Activated CD4-positive, alpha-beta T cell treated with anti-CD3 and anti-CD28 coated beads for 36 hours (primary cell): ENCODE data around the gene TNRC6B. TPM values are rescaled to one million over a fixed set of nuclear protein-coding genes. Genes with fewer than 3 reads are reported as not detected.

Source experiments
- ATAC-seq: fragments of 200-7000 bp; cut with Tn5 transposase; one replicate; pipeline ENCODE4 v1.10.0; 2021; ENCODE audit warnings: mild to moderate bottlenecking, moderate library complexity
- CTCF ChIA-PET: fragments of 350-600 bp; sonication (Branson Sonifier 250); formaldehyde crosslinking; loops from one replicate; lab custom pipeline; 2021; ENCODE audit warnings: antibody characterized with exemption; lab: Charles Lee
- POLR2A ChIA-PET: fragments of 350-600 bp; sonication (Branson Sonifier 250); formaldehyde crosslinking; loops from one replicate; lab custom pipeline; 2021; ENCODE audit warnings: antibody characterized with exemption, inconsistent platforms; lab: Charles Lee
- DNase-seq: peaks from one replicate; pipeline ENCODE4 v3.0.0-alpha.2; 2020
- H3K27ac Mint-ChIP-seq: one replicate; pipeline ENCODE4 v1.8.0; 2021; ENCODE audit warnings: mixed read lengths
- H3K27me3 Mint-ChIP-seq: one replicate; pipeline ENCODE4 v1.8.0; 2021; ENCODE audit warnings: mixed read lengths
- H3K36me3 Mint-ChIP-seq: one replicate; pipeline ENCODE4 v1.8.0; 2021; ENCODE audit warnings: low read depth, mixed read lengths
- H3K4me1 Mint-ChIP-seq: one replicate; pipeline ENCODE4 v1.8.0; 2021; ENCODE audit warnings: mixed read lengths
- H3K4me3 Mint-ChIP-seq: one replicate; pipeline ENCODE4 v1.8.0; 2021; ENCODE audit warnings: mild to moderate bottlenecking, moderate library complexity, mixed read lengths
- H3K9me3 Mint-ChIP-seq: one replicate; pipeline ENCODE4 v1.8.0; 2021; ENCODE audit warnings: low read depth, mixed read lengths
- intact Hi-C, 2 experiments: fragments of 100-400 bp; cut with DNase I in 1 of 2; cut with micrococcal nuclease in 1 of 2; formaldehyde crosslinking; loops; one replicate each; pipeline versions ENCODE4 v1.14.2 to v1.15.1; 2022 to 2024; cut with DNase I, micrococcal nuclease
- total RNA-seq, 2 experiments: library from RNA; stranded (reverse); gene quantifications; one replicate each; pipeline ENCODE4 v1.2.3, GENCODE V29; 2021

The TNRC6B gene
- total RNA-seq, 2 experiments from 2014 or later = 37.3 to 40.3 TPM

DNA sequence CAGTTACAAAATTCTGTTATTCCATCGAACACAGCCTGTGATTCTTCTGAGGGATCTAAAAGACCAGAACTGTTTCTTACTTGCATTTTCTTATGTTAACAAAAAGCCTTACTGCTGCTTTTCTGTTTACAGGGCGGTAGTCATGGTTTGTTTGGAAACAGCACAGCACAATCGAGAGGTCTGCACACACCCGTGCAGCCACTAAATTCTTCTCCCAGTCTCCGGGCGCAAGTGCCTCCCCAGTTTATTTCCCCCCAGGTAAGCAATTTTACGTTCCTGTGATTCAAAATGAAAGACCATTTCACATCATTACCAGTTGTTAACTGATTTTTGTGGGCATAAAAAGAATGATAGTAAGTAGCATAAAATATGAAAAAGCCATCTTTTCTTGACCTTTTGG is 107.8 kb downstream of the TNRC6B start:
- H3K4me3 Mint-ChIP-seq = no peak overlapping the region
- ATAC-seq = no peak
- DNase-seq = peak; percentile 41
- POLR2A ChIA-PET = interaction anchor here (0.6 kb wide), 2 partner anchors 96 to 108 kb away, joined by 3 to 11 read pairs; partner anchors contain the start of gene TNRC6B
- intact Hi-C loops = loop anchor here in 1 of 2 experiments (5.0 kb wide), 1 partner anchor 33 kb away; no protein-coding TSS in a partner anchor
- no peaks in the 10 kb centered on the region for H3K9me3 Mint-ChIP-seq
- H3K27me3 Mint-ChIP-seq = no peaks in the 10 kb centered on the region
- CTCF ChIA-PET = interaction anchor here (0.6 to 2.0 kb wide), 2 partner anchors 9 to 869 kb away, joined by 3 to 5 read pairs; no protein-coding TSS in a partner anchor
- H3K4me1 Mint-ChIP-seq = peaks cover 59% of the 10 kb centered on the region
- peaks cover 45% of the 10 kb centered on the region for H3K36me3 Mint-ChIP-seq
- H3K27ac Mint-ChIP-seq = peak overlapping the region; percentile 74

DNA sequence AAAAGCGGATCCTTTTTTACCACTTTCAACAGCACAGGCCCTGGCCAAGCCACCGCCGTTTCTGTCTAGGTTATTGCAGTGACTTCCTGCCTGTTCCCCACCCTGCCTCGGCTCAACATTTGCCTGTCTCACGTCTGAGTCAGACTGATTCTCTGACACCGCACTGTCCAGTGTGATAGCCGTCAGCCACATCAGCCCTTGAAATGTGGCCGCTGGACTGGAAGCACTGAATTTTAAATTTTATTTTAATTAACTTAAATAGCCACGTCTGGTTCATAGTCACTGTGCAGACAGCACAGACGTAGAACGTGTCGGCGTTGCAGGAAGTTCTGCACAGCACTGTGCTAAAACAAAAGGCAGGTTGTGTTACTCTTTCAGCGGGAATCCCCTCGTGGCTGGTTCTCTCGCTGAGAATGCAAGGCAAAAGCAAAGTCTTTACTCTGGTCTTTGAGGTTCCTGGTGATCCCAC is 112.3 kb downstream of the TNRC6B start:
- H3K36me3 Mint-ChIP-seq = peaks cover 44% of the 10 kb centered on the region
- DNase-seq = peak; percentile 83
- intact Hi-C loops = loop anchor here (2.0 to 5.0 kb wide), 4 partner anchors 35 to 113 kb away; partner anchors contain the start of genes ADSL (in 2 of the 2) and TNRC6B (in 1 of the 2)
- no peaks in the 10 kb centered on the region for H3K27me3 Mint-ChIP-seq
- CTCF ChIA-PET = interaction anchor here (0.7 to 0.9 kb wide), 3 partner anchors 18 to 58 kb away, joined by 3 to 4 read pairs (median 4); no protein-coding TSS in a partner anchor
- peaks cover 68% of the 10 kb centered on the region for H3K4me1 Mint-ChIP-seq
- peak overlapping the region; percentile 63 for H3K4me3 Mint-ChIP-seq
- H3K27ac Mint-ChIP-seq = peak overlapping the region; percentile 98
- POLR2A ChIA-PET = interaction anchor here (0.6 to 1.0 kb wide), 2 partner anchors 112 to 182 kb away, joined by 3 read pairs; partner anchors contain the start of gene TNRC6B
- ATAC-seq = peak; percentile 78
- no peaks in the 10 kb centered on the region for H3K9me3 Mint-ChIP-seq

GRCh38 chr22:40290516-40290915 is 112.8 kb downstream of the TNRC6B start:
- DNase-seq (no peak), ATAC-seq (peak; percentile 18)
- ChIA-PET CTCF (interaction anchor here (0.5 to 0.9 kb wide), 6 partner anchors 18 to 266 kb away, joined by 3 to 4 read pairs (median 3); no protein-coding TSS in a partner anchor), POLR2A (interaction anchor here (0.6 to 1.0 kb wide), 3 partner anchors 111 to 183 kb away, joined by 3 read pairs; partner anchors contain the start of gene TNRC6B)
- H3K36me3 Mint-ChIP-seq = peaks cover 44% of the 10 kb centered on the region
- peak overlapping the region; percentile 63 for H3K4me3 Mint-ChIP-seq
- H3K4me1 Mint-ChIP-seq = peaks cover 66% of the 10 kb centered on the region
- peak overlapping the region; percentile 98 for H3K27ac Mint-ChIP-seq
- no peaks in the 10 kb centered on the region for H3K9me3 Mint-ChIP-seq
- H3K27me3 Mint-ChIP-seq = no peaks in the 10 kb centered on the region
- intact Hi-C loops = loop anchor here (2.0 kb wide), 3 partner anchors 34 to 114 kb away; partner anchors contain the start of genes ADSL (in 1 of the 2) and TNRC6B (in 1 of the 2)

GRCh38 chr22:40294696-40295095 is 117.0 kb downstream of the TNRC6B start:
- CTCF ChIA-PET = no interaction called here
- Mint-ChIP-seq H3K27me3 (no peaks in the 10 kb centered on the region), H3K4me1 (peaks cover 35% of the 10 kb centered on the region), H3K9me3 (no peaks in the 10 kb centered on the region), H3K27ac (peak overlapping the region; percentile 32), H3K36me3 (peaks cover 34% of the 10 kb centered on the region), H3K4me3 (no peak overlapping the region)
- intact Hi-C loops = no loop called here
- ATAC-seq = no peak
- POLR2A ChIA-PET = interaction anchor here (0.6 kb wide), 1 partner anchor 12 kb away, joined by 3 read pairs; no protein-coding TSS in a partner anchor
- no peak for DNase-seq

GRCh38 chr22:40300316-40300715 is 122.6 kb downstream of the TNRC6B start:
- ChIA-PET CTCF (interaction anchor here (1.1 to 2.6 kb wide), 2 partner anchors 29 to 47 kb away, joined by 3 to 9 read pairs; no protein-coding TSS in a partner anchor), POLR2A (no interaction called here)
- H3K4me3 Mint-ChIP-seq = no peak overlapping the region
- peaks cover 39% of the 10 kb centered on the region for H3K36me3 Mint-ChIP-seq
- ATAC-seq (no peak), DNase-seq (no peak)
- H3K27me3 Mint-ChIP-seq = no peaks in the 10 kb centered on the region
- no peak overlapping the region for H3K27ac Mint-ChIP-seq
- intact Hi-C loops = no loop called here
- peaks cover 25% of the 10 kb centered on the region for H3K4me1 Mint-ChIP-seq
- no peaks in the 10 kb centered on the region for H3K9me3 Mint-ChIP-seq

GRCh38 chr22:40300884-40301672 is 123.4 kb downstream of the TNRC6B start:
- H3K27me3 Mint-ChIP-seq = no peaks in the 10 kb centered on the region
- H3K4me3 Mint-ChIP-seq = no peak overlapping the region
- CTCF ChIA-PET = interaction anchor here (1.1 to 2.6 kb wide), 2 partner anchors 28 to 47 kb away, joined by 3 to 9 read pairs; no protein-coding TSS in a partner anchor
- DNase-seq = peak; percentile 36
- intact Hi-C loops = no loop called here
- POLR2A ChIA-PET = no interaction called here
- peak overlapping the region; percentile 58 for H3K27ac Mint-ChIP-seq
- peak; percentile 87 for ATAC-seq
- H3K4me1 Mint-ChIP-seq = peaks cover 25% of the 10 kb centered on the region
- peaks cover 38% of the 10 kb centered on the region for H3K36me3 Mint-ChIP-seq
- no peaks in the 10 kb centered on the region for H3K9me3 Mint-ChIP-seq

GRCh38 chr22:40302149-40302548 is 124.4 kb downstream of the TNRC6B start:
- Mint-ChIP-seq H3K4me3 (no peak overlapping the region), H3K9me3 (no peaks in the 10 kb centered on the region)
- peak; percentile 56 for DNase-seq

GRCh38 chr22:40305625-40306024 is 127.9 kb downstream of the TNRC6B start:
- ChIA-PET CTCF (no interaction called here), POLR2A (no interaction called here)
- H3K27me3 Mint-ChIP-seq = no peaks in the 10 kb centered on the region
- H3K4me1 Mint-ChIP-seq = peaks cover 42% of the 10 kb centered on the region
- peaks cover 48% of the 10 kb centered on the region for H3K36me3 Mint-ChIP-seq
- H3K9me3 Mint-ChIP-seq = no peaks in the 10 kb centered on the region
- intact Hi-C loops = no loop called here
- DNase-seq (no peak), ATAC-seq (no peak)
- no peak overlapping the region for H3K4me3 Mint-ChIP-seq
- H3K27ac Mint-ChIP-seq = no peak overlapping the region

More at GRCh38 chr22:40302149-40302548, 124.4 kb downstream of the TNRC6B start:
- POLR2A ChIA-PET = no interaction called here
- H3K27me3 Mint-ChIP-seq = no peaks in the 10 kb centered on the region
- H3K27ac Mint-ChIP-seq = no peak overlapping the region
- CTCF ChIA-PET = interaction anchor here (0.6 to 1.0 kb wide), 2 partner anchors 46 to 50 kb away, joined by 3 read pairs; no protein-coding TSS in a partner anchor
- intact Hi-C loops = no loop called here
- H3K4me1 Mint-ChIP-seq = peaks cover 25% of the 10 kb centered on the region
- ATAC-seq = no peak
- H3K36me3 Mint-ChIP-seq = peaks cover 35% of the 10 kb centered on the region

- no peaks in the 10 kb centered on the region for H3K9me3 Mint-ChIP-seq
- H3K27ac Mint-ChIP-seq = peak overlapping the region; percentile 43
- no peak for ATAC-seq
- intact Hi-C loops = no loop called here
- no peak for DNase-seq
- H3K27me3 Mint-ChIP-seq = no peaks in the 10 kb centered on the region
- no peak overlapping the region for H3K4me3 Mint-ChIP-seq
- POLR2A ChIA-PET = no interaction called here
- peaks cover 43% of the 10 kb centered on the region for H3K36me3 Mint-ChIP-seq
- CTCF ChIA-PET = interaction anchor here (1.1 to 2.0 kb wide), 4 partner anchors 12 to 40 kb away, joined by 3 to 7 read pairs (median 4); no protein-coding TSS in a partner anchor
- H3K4me1 Mint-ChIP-seq = peaks cover 27% of the 10 kb centered on the region
These were observed 131.4 kb downstream of the TNRC6B start for GRCh38 chr22:40308999-40309573.

- ChIA-PET CTCF (interaction anchor here (0.6 to 1.7 kb wide), 5 partner anchors 12 to 239 kb away, joined by 3 to 7 read pairs (median 3); no protein-coding TSS in a partner anchor), POLR2A (no interaction called here)
- no peak for ATAC-seq
- intact Hi-C loops = no loop called here
- no peak overlapping the region for H3K4me3 Mint-ChIP-seq
- no peaks in the 10 kb centered on the region for H3K27me3 Mint-ChIP-seq
- H3K27ac Mint-ChIP-seq = peak overlapping the region; percentile 13
- H3K4me1 Mint-ChIP-seq = peaks cover 27% of the 10 kb centered on the region
- H3K36me3 Mint-ChIP-seq = peaks cover 47% of the 10 kb centered on the region
- no peak for DNase-seq
- H3K9me3 Mint-ChIP-seq = no peaks in the 10 kb centered on the region
These were observed 131.9 kb downstream of the TNRC6B start for GRCh38 chr22:40309631-40310030.
